Choroid plexus epithelial cell (primary cell): Measurements from ENCODE around the gene NKAIN4.

Source experiments
- DNase-seq: peaks from one replicate; pipeline ENCODE4 v3.0.0-alpha.2; 2010; ENCODE audit warnings: low read depth
- H3K4me3 ChIP-seq: 2 replicates; pipeline ENCODE4 v1.5.1; 2011; ENCODE audit warnings: low read depth, mild to moderate bottlenecking, control low read depth, low read length, moderate library complexity
- CTCF ChIP-seq: conservative IDR thresholded peaks from 2 replicates; pipeline ENCODE4 v1.5.1; 2011; ENCODE audit warnings: low read depth, mild to moderate bottlenecking, control low read depth, inconsistent platforms, low read length, moderate library complexity

NKAIN4 gene

GRCh38 chr20:63296531-63297299 is 42.5 kb upstream of the NKAIN4 start:
- H3K4me3 ChIP-seq: no peak overlapping the region
- DNase-seq: no peak
- TF ChIP-seq CTCF: no peak

- TF ChIP-seq CTCF: no peak
- DNase-seq: no peak
- H3K4me3 ChIP-seq: no peak overlapping the region
Observed at GRCh38 chr20:63295846-63296245, 41.6 kb upstream of the NKAIN4 start.

- no peak overlapping the region for H3K4me3 ChIP-seq
- TF ChIP-seq CTCF: peak; percentile 25
- no peak for DNase-seq
Observed at GRCh38 chr20:63295422-63295821, 41.2 kb upstream of the NKAIN4 start.

GRCh38 chr20:63295018-63295417 is 40.8 kb upstream of the NKAIN4 start:
- DNase-seq: no peak
- no peak overlapping the region for H3K4me3 ChIP-seq
- TF ChIP-seq CTCF: no peak

- H3K4me3 ChIP-seq: no peak overlapping the region
- no peak for TF ChIP-seq CTCF
- no peak for DNase-seq
Observed at GRCh38 chr20:63294536-63294900, 40.3 kb upstream of the NKAIN4 start.

- no peak overlapping the region for H3K4me3 ChIP-seq
- no peak for TF ChIP-seq CTCF
- DNase-seq: no peak
Observed at GRCh38 chr20:63293871-63294535, 39.7 kb upstream of the NKAIN4 start.

GRCh38 chr20:63293456-63293855 is 39.2 kb upstream of the NKAIN4 start:
- no peak overlapping the region for H3K4me3 ChIP-seq
- no peak for DNase-seq
- no peak for TF ChIP-seq CTCF
